ENCODE results near the gene HCRTR1. TPM values are rescaled to one million over a fixed set of nuclear protein-coding genes. Genes with fewer than 3 reads are reported as not detected.
A peak's percentile ranks its signal among the peaks of the same experiment; 100 is the strongest.

HCRTR1 gene
- 0.34 and 0.37 TPM in 2 replicates for polyA plus RNA-seq
- polyA minus RNA-seq: 0.35 TPM in 1 of 2 replicates, not detected in the other

GRCh38 chr1:31617218-31617915, at the start of gene HCRTR1:
Gene HCRTR1 (plus strand): TSS chr1:31617689. CDS start chr1:31619193, 1,504 bp downstream.
- Histone ChIP-seq H4K20me1 (ENCODE audit: insufficient read depth) (no peaks in the 10 kb centered on the region), H3K4me2 (ENCODE audit: low read length) (peak within 1 kb of the TSS; percentile 62), H3K9ac (ENCODE audit: low read length) (peak within 1 kb of the TSS; percentile 66), H2AFZ (ENCODE audit: low read depth, low read length) (peak within 1 kb of the TSS; percentile 40), H3K27ac (ENCODE audit: low read length) (no peak within 1 kb of the TSS), H3K36me3 (ENCODE audit: insufficient read depth, low read length) (no peaks in the 10 kb centered on the region), H3K9me2 (ENCODE audit: insufficient read depth, low read length) (no peaks in the 10 kb centered on the region), H3K9me3 (ENCODE audit: low read length) (no peaks in the 10 kb centered on the region), H3F3A (ENCODE audit: insufficient read depth, low read length, poor library complexity, severe bottlenecking) (no peaks in the 10 kb centered on the region), H3K27me3 (ENCODE audit: insufficient read depth, low read depth, low read length) (peaks cover 18% of the 10 kb centered on the region), H3K4me3 (ENCODE audit: low read length) (peak within 1 kb of the TSS; percentile 80), H3K79me2 (replicated peaks; ENCODE audit: insufficient read depth, low read length) (no peaks in the 10 kb centered on the region)
- no peak for TF ChIP-seq EP300 (conservative IDR thresholded peaks at IDR 0.05; ENCODE audit: poor library complexity, severe bottlenecking)
- no peak for TF ChIP-seq SMC3 (conservative IDR thresholded peaks at IDR 0.05; ENCODE audit: poor library complexity)
- TF ChIP-seq REST (IDR thresholded peaks at IDR 0.05; ENCODE audit: borderline replicate concordance): no peak
- no peak for TF ChIP-seq RAD21 (conservative IDR thresholded peaks at IDR 0.05)

GRCh38 chr1:31567956-31568570, 49.4 kb upstream of the HCRTR1 start:
- Histone ChIP-seq H3K9me2 (ENCODE audit: insufficient read depth, low read length) (no peaks in the 10 kb centered on the region), H2AFZ (ENCODE audit: low read depth, low read length) (no peak overlapping the region), H3K27me3 (ENCODE audit: insufficient read depth, low read depth, low read length) (no peaks in the 10 kb centered on the region), H4K20me1 (ENCODE audit: insufficient read depth) (no peaks in the 10 kb centered on the region), H3K79me2 (replicated peaks; ENCODE audit: insufficient read depth, low read length) (no peaks in the 10 kb centered on the region), H3K4me2 (ENCODE audit: low read length) (no peak overlapping the region), H3K4me3 (ENCODE audit: low read length) (no peak overlapping the region), H3K9me3 (ENCODE audit: low read length) (no peaks in the 10 kb centered on the region), H3K27ac (ENCODE audit: low read length) (no peak overlapping the region), H3K9ac (ENCODE audit: low read length) (no peak overlapping the region), H3K36me3 (ENCODE audit: insufficient read depth, low read length) (no peaks in the 10 kb centered on the region), H3F3A (ENCODE audit: insufficient read depth, low read length, poor library complexity, severe bottlenecking) (no peaks in the 10 kb centered on the region)
- TF ChIP-seq CTCF (IDR thresholded peaks at IDR 0.05; ENCODE audit: poor library complexity, severe bottlenecking): no peak
- TF ChIP-seq EZH2 (IDR thresholded peaks at IDR 0.05; ENCODE audit: borderline replicate concordance, insufficient read depth, low read length, poor library complexity, severe bottlenecking): no peak
- TF ChIP-seq POLR2AphosphoS5 (IDR thresholded peaks at IDR 0.05): no peak
- no peak for TF ChIP-seq EP300 (conservative IDR thresholded peaks at IDR 0.05; ENCODE audit: poor library complexity, severe bottlenecking)
- no peak for TF ChIP-seq MXI1 (conservative IDR thresholded peaks at IDR 0.05; ENCODE audit: poor library complexity, severe bottlenecking)
- no peak for TF ChIP-seq SMC3 (conservative IDR thresholded peaks at IDR 0.05; ENCODE audit: poor library complexity)
- TF ChIP-seq TAF1 (IDR thresholded peaks at IDR 0.05; ENCODE audit: low read depth): no peak
- no peak for TF ChIP-seq REST (IDR thresholded peaks at IDR 0.05; ENCODE audit: borderline replicate concordance)
- TF ChIP-seq RAD21 (conservative IDR thresholded peaks at IDR 0.05): no peak
